Endothelial cell of umbilical vein (primary cell): Measurements from ENCODE around the gene SLC25A46. TPM values are rescaled to one million over a fixed set of nuclear protein-coding genes. Genes with fewer than 3 reads are reported as not detected.

Experiments
- BruUV-seq: library from RNA; stranded (reverse); fragments of 400-500 nt; replicated peaks from 2 replicates; lab custom pipeline; 2021; lab: Mats Ljungman, UMichigan
- CTCF ChIA-PET: fragments of 300-600, 350-600 bp; sonication (Branson Sonifier 250); formaldehyde crosslinking; loops from one replicate; lab custom pipeline; 2021; ENCODE audit warnings: antibody characterized with exemption, inconsistent platforms; lab: Charles Lee
- POLR2A ChIA-PET: fragments of 300-600, 350-600 bp; sonication (Branson Sonifier 250); formaldehyde crosslinking; loops from one replicate; lab custom pipeline; 2021; ENCODE audit warnings: antibody characterized with exemption, inconsistent platforms; lab: Charles Lee
- DNase-seq: peaks from one replicate; pipeline ENCODE4 v3.0.0-alpha.2; 2011; ENCODE audit warnings: low read depth, low spot score
- FAIRE-seq: peaks from 2 replicates; lab custom pipeline; 2011; peaks lifted over from hg19 to GRCh38; lab: Jason Lieb, UNC
- H2AFZ ChIP-seq: 2 replicates; pipeline ENCODE4 v1.6.0; 2012; ENCODE audit warnings: low read depth, low read length, control low read depth, inconsistent platforms
- H3K27ac ChIP-seq: 2 replicates; pipeline ENCODE4 v1.5.1; 2011; ENCODE audit warnings: low read depth, mild to moderate bottlenecking, control low read depth, low read length, moderate library complexity; ENCODE audit not compliant: insufficient read depth
- H3K27me3 ChIP-seq, 2 experiments: 2 replicates each; pipeline versions ENCODE4 v1.6.0 to v1.6.1; 2011; ENCODE audit warnings: low read length in 2 of 2, mixed read lengths in 1 of 2; ENCODE audit not compliant: control insufficient read depth in 2 of 2, insufficient read depth in 2 of 2
- H3K36me3 ChIP-seq, 2 experiments: 2 replicates in 1 of 2; 3 replicates in 1 of 2; pipeline ENCODE4 v1.5.1; 2011; ENCODE audit warnings: low read length in 2 of 2, mild to moderate bottlenecking in 1 of 2, moderate library complexity in 1 of 2; ENCODE audit not compliant: control insufficient read depth in 2 of 2, insufficient read depth in 2 of 2; ENCODE audit errors: extremely low read depth in 1 of 2
- H3K4me1 ChIP-seq: 3 replicates; pipeline ENCODE4 v1.5.1; 2011; ENCODE audit warnings: mild to moderate bottlenecking, low read length; ENCODE audit not compliant: control insufficient read depth, insufficient read depth; ENCODE audit errors: extremely low read depth
- H3K4me2 ChIP-seq: 2 replicates; pipeline ENCODE4 v1.6.1; 2011; ENCODE audit warnings: low read length, control low read depth, mixed read lengths; ENCODE audit not compliant: insufficient read depth
- H3K4me3 ChIP-seq, 3 experiments: fragments of 200-600 bp in 1 of 3; sonication (generic), shearing (Covaris generic) in 1 of 3; replicated peaks in 1 of 3; 2 replicates each; pipeline ENCODE4 v1.5.1; 2011 to 2016; ENCODE audit warnings: control low read depth in 3 of 3, low read length in 3 of 3, mild to moderate bottlenecking in 2 of 3, inconsistent platforms in 1 of 3, low read depth in 1 of 3, moderate library complexity in 1 of 3; ENCODE audit not compliant: insufficient read depth in 1 of 3
- H3K79me2 ChIP-seq: 2 replicates; pipeline ENCODE4 v1.6.0; 2012; ENCODE audit warnings: low read length, inconsistent platforms; ENCODE audit not compliant: control insufficient read depth, insufficient read depth
- H3K9ac ChIP-seq: replicated peaks from 2 replicates; pipeline ENCODE3; 2011; ENCODE audit warnings: low read length, control low read depth; ENCODE audit not compliant: insufficient read depth; ENCODE audit errors: extremely low read depth
- H3K9me1 ChIP-seq: replicated peaks from 3 replicates; pipeline ENCODE4 v1.6.0; 2011; ENCODE audit warnings: mild to moderate bottlenecking, low read length; ENCODE audit not compliant: control insufficient read depth, insufficient read depth; ENCODE audit errors: extremely low read depth
- H3K9me3 ChIP-seq: replicated peaks from 2 replicates; pipeline ENCODE4 v1.5.1; 2012; ENCODE audit warnings: low read length, inconsistent platforms; ENCODE audit not compliant: control insufficient read depth, insufficient read depth
- H4K20me1 ChIP-seq: replicated peaks from 2 replicates; pipeline ENCODE3; 2011; ENCODE audit warnings: mild to moderate bottlenecking, low read length; ENCODE audit not compliant: control insufficient read depth, insufficient read depth; ENCODE audit errors: extremely low read depth
- FOS ChIP-seq: IDR thresholded peaks from 2 replicates; pipeline ENCODE4 v1.6.1; 2011; ENCODE audit warnings: mild to moderate bottlenecking, low read length, moderate library complexity, borderline replicate concordance; ENCODE audit not compliant: insufficient read depth
- GATA2 ChIP-seq: IDR thresholded peaks from 2 replicates; pipeline ENCODE4 v1.7.0; 2011; ENCODE audit warnings: low read depth, mild to moderate bottlenecking, moderate library complexity, mixed read lengths, low read length; ENCODE audit not compliant: insufficient read length, insufficient read depth
- JUN ChIP-seq: IDR thresholded peaks from 2 replicates; pipeline ENCODE4 v1.6.1; 2011; ENCODE audit warnings: borderline replicate concordance, low read depth; ENCODE audit not compliant: insufficient read length, insufficient read depth
- POLR2A ChIP-seq: IDR thresholded peaks from 2 replicates; pipeline ENCODE4 v1.6.1; 2012; ENCODE audit warnings: low read depth, mild to moderate bottlenecking, control low read depth, low read length
- POLR2AphosphoS5 ChIP-seq: IDR thresholded peaks from 2 replicates; pipeline ENCODE4 v1.6.1; 2012; ENCODE audit warnings: low read depth, mild to moderate bottlenecking, control low read depth, low read length, moderate library complexity; ENCODE audit not compliant: insufficient read depth
- dilution Hi-C: fragments of 300-500 bp; cut with MboI; formaldehyde crosslinking; loops from one replicate; pipeline ENCODE4 v1.15.0; 2019; ENCODE audit warnings: low sequenced_read_pairs; ENCODE audit not compliant: extremely low pct_ligation_motif_present
- intact Hi-C: fragments of 100-400 bp; cut with micrococcal nuclease; formaldehyde crosslinking; loops from one replicate; pipeline ENCODE4 v1.10.0; 2022
- polyA plus RNA-seq, 4 experiments: library from polyadenylated mRNA; depleted of rRNA in 3 of 4; stranded (reverse) in 3 of 4; unstranded in 1 of 4; fragments of >200 nt; gene quantifications; 2 replicates each; pipeline versions ENCODE4 v1.2.1 to v1.2.3, GENCODE V29; 2011 to 2012; ENCODE audit warnings: missing spikeins in 1 of 4
- total RNA-seq: library from RNA; stranded (reverse); gene quantifications from 2 replicates; pipeline ENCODE4 v1.2.3, GENCODE V29; 2021
- TF ChIP-seq, protein P1 (sequence below), 2 donors: IDR thresholded peaks; 1 replicate in 1 of 2; 2 replicates in 1 of 2; pipeline ENCODE4 v1.5.1; 2011; ENCODE audit warnings: low read length in 2 of 2, mild to moderate bottlenecking in 2 of 2, moderate library complexity in 2 of 2, control low read depth in 1 of 2, inconsistent platforms in 1 of 2, low read depth in 1 of 2; ENCODE audit not compliant: insufficient read depth in 1 of 2; ENCODE audit errors: extremely low read depth in 1 of 2
- TF ChIP-seq, protein P2 (sequence below): IDR thresholded peaks from 2 replicates; pipeline ENCODE4 v1.6.1; 2011; ENCODE audit not compliant: insufficient read depth, insufficient read length

Gene SLC25A46
- total and polyA plus RNA-seq, 2 donors (not counting 3 experiments of a cell fraction or from before 2014, with no cell fraction given), result 13.5 to 31.1 TPM

DNA sequence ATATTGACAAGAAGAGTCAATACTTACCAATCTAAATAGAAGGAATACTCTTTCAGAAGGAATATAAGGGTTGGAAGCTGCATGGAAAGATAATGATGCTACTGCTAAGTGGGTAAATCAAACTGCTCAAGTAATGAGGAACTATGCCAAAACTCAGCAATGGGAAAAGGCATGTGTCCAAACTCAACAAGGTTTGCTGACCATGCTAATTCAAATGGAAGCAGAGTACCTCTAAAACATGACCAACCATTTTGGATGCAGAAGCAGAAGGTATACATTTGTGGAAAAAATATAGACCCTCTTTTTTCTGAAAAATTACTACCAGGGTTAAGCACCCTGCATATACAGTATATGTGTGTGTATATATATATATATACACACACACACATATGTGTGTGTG, 33.5 kb upstream of the SLC25A46 start:
- dilution Hi-C loops, result no loop called here
- BruUV-seq, result no TSS peak
- H3K4me1 ChIP-seq, result no peaks in the 10 kb centered on the region
- H3K27ac ChIP-seq, result no peak overlapping the region
- no peaks in the 10 kb centered on the region for H3K36me3 ChIP-seq
- H3K9me3 ChIP-seq, result no peaks in the 10 kb centered on the region
- H3K4me2 ChIP-seq, result no peak overlapping the region
- no peaks in the 10 kb centered on the region for H4K20me1 ChIP-seq
- H3K4me3 ChIP-seq, result no peak overlapping the region
- no peak overlapping the region for H3K9ac ChIP-seq
- intact Hi-C loops, result no loop called here
- FAIRE-seq (no peak), DNase-seq (no peak)
- TF ChIP-seq, protein P1, sequence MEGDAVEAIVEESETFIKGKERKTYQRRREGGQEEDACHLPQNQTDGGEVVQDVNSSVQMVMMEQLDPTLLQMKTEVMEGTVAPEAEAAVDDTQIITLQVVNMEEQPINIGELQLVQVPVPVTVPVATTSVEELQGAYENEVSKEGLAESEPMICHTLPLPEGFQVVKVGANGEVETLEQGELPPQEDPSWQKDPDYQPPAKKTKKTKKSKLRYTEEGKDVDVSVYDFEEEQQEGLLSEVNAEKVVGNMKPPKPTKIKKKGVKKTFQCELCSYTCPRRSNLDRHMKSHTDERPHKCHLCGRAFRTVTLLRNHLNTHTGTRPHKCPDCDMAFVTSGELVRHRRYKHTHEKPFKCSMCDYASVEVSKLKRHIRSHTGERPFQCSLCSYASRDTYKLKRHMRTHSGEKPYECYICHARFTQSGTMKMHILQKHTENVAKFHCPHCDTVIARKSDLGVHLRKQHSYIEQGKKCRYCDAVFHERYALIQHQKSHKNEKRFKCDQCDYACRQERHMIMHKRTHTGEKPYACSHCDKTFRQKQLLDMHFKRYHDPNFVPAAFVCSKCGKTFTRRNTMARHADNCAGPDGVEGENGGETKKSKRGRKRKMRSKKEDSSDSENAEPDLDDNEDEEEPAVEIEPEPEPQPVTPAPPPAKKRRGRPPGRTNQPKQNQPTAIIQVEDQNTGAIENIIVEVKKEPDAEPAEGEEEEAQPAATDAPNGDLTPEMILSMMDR (IDR thresholded peaks at IDR 0.05; ENCODE audit: extremely low read depth in 1 of 2, insufficient read depth in 1 of 2, low read depth in 1 of 2, low read length in 2 of 2), result no peak
- no peak for TF ChIP-seq POLR2AphosphoS5
- TF ChIP-seq JUN, result no peak
- no peak for TF ChIP-seq FOS
- TF ChIP-seq, protein P2, sequence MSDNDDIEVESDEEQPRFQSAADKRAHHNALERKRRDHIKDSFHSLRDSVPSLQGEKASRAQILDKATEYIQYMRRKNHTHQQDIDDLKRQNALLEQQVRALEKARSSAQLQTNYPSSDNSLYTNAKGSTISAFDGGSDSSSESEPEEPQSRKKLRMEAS, result no peak
- TF ChIP-seq GATA2, result no peak
- TF ChIP-seq POLR2A, result no peak
- no peaks in the 10 kb centered on the region for H3K9me1 ChIP-seq
- H3K79me2 ChIP-seq, result no peaks in the 10 kb centered on the region
- no peak overlapping the region for H2AFZ ChIP-seq
- no peaks in the 10 kb centered on the region for H3K27me3 ChIP-seq
- ChIA-PET CTCF (no interaction called here), POLR2A (no interaction called here)
